ENCODE results near the gene GPC3.
A peak's percentile ranks its signal among the peaks of the same experiment; 100 is the strongest.

The GPC3 gene

GRCh38 chrX:133570549-133570948 is 414.8 kb downstream of the GPC3 start:
- Histone ChIP-seq H3K27me3 (no peaks in the 10 kb centered on the region), H3K9me3 (no peaks in the 10 kb centered on the region), H3K27ac (no peak overlapping the region), H3K4me1 (no peaks in the 10 kb centered on the region), H3K4me3 (no peak overlapping the region), H3K36me3 (no peaks in the 10 kb centered on the region)
- no peak for TF ChIP-seq CTCF (IDR thresholded peaks at IDR 0.05)
- no peak for DNase-seq
- intact Hi-C loops (cut with DNase I; ENCODE audit: low total_unique reads): no loop called here

- no peak for DNase-seq
- no peaks in the 10 kb centered on the region for H3K9me3 ChIP-seq
- no peaks in the 10 kb centered on the region for H3K36me3 ChIP-seq
- no peak for TF ChIP-seq CTCF (IDR thresholded peaks at IDR 0.05)
- H3K27me3 ChIP-seq: no peaks in the 10 kb centered on the region
- no peak overlapping the region for H3K4me3 ChIP-seq
- no peak overlapping the region for H3K27ac ChIP-seq
- H3K4me1 ChIP-seq: peaks cover 0 to 4% (median 0%) of the 10 kb centered on the region in 4 donors
- intact Hi-C loops (cut with DNase I; ENCODE audit: low total_unique reads): no loop called here
These were observed 416.2 kb downstream of the GPC3 start for GRCh38 chrX:133569217-133569616.

GRCh38 chrX:133568109-133568508 is 417.3 kb downstream of the GPC3 start:
- intact Hi-C loops (cut with DNase I; ENCODE audit: low total_unique reads): no loop called here
- TF ChIP-seq CTCF (IDR thresholded peaks at IDR 0.05): no peak
- peaks cover 0 to 16% (median 0%) of the 10 kb centered on the region in 4 donors for H3K4me1 ChIP-seq
- DNase-seq: no peak
- no peak overlapping the region for H3K27ac ChIP-seq
- H3K9me3 ChIP-seq: no peaks in the 10 kb centered on the region
- H3K4me3 ChIP-seq: no peak overlapping the region
- no peaks in the 10 kb centered on the region for H3K36me3 ChIP-seq
- H3K27me3 ChIP-seq: no peaks in the 10 kb centered on the region

- Histone ChIP-seq H3K4me1 (peaks cover 0 to 24% (median 0%) of the 10 kb centered on the region in 4 donors), H3K36me3 (no peaks in the 10 kb centered on the region), H3K27me3 (no peaks in the 10 kb centered on the region), H3K9me3 (no peaks in the 10 kb centered on the region), H3K4me3 (no peak overlapping the region), H3K27ac (no peak overlapping the region)
- intact Hi-C loops (cut with DNase I; ENCODE audit: low total_unique reads): no loop called here
- TF ChIP-seq CTCF (IDR thresholded peaks at IDR 0.05): no peak
- DNase-seq: no peak
These were observed 418.5 kb downstream of the GPC3 start for GRCh38 chrX:133566876-133567275.

GRCh38 chrX:133563705-133564104 is 421.7 kb downstream of the GPC3 start:
- peaks cover 0 to 36% (median 0%) of the 10 kb centered on the region in 4 donors for H3K4me1 ChIP-seq
- TF ChIP-seq CTCF (IDR thresholded peaks at IDR 0.05): no peak
- no peaks in the 10 kb centered on the region for H3K36me3 ChIP-seq
- DNase-seq: peak in 1 of 2 donors; percentile 31
- peak overlapping the region; percentile 22 to 50 for H3K27ac ChIP-seq
- no peaks in the 10 kb centered on the region for H3K9me3 ChIP-seq
- intact Hi-C loops (cut with DNase I; ENCODE audit: low total_unique reads): no loop called here
- no peaks in the 10 kb centered on the region for H3K27me3 ChIP-seq
- H3K4me3 ChIP-seq: no peak overlapping the region

GRCh38 chrX:133561251-133561650 is 424.1 kb downstream of the GPC3 start:
- no peak for DNase-seq
- TF ChIP-seq CTCF (IDR thresholded peaks at IDR 0.05): no peak

More at GRCh38 chrX:133561251-133561650, 424.1 kb downstream of the GPC3 start:
- Histone ChIP-seq H3K4me3 (no peak overlapping the region), H3K27ac (no peak overlapping the region), H3K27me3 (no peaks in the 10 kb centered on the region), H3K9me3 (no peaks in the 10 kb centered on the region), H3K4me1 (peaks cover 0 to 36% (median 0%) of the 10 kb centered on the region in 4 donors), H3K36me3 (no peaks in the 10 kb centered on the region)
- intact Hi-C loops (cut with DNase I; ENCODE audit: low total_unique reads): no loop called here
